K562 (cell line): ENCODE data around the gene SLC39A3. TPM values are rescaled to one million over a fixed set of nuclear protein-coding genes. Genes with fewer than 3 reads are reported as not detected.
A peak's percentile ranks its signal among the peaks of the same experiment; 100 is the strongest.

Experiments
- DPF2 ChIP-seq: fragments of 450-650 bp; IDR thresholded peaks from 2 replicates; pipeline ENCODE4 v1.6.1; 2016
- GABPA ChIP-seq: fragments of 200-800 bp; sonication (Bioruptor generic); conservative IDR thresholded peaks from 2 replicates; pipeline ENCODE4 v1.6.1; 2016; ENCODE audit warnings: low read depth, missing genetic modification characterization, missing compliant biosample characterization
- RNF2 ChIP-seq: sonication (generic); IDR thresholded peaks from 2 replicates; pipeline ENCODE4 v1.6.1; 2016
- SIN3B ChIP-seq: fragments of 450-650 bp; IDR thresholded peaks from 2 replicates; pipeline ENCODE4 v1.6.1; 2017; ENCODE audit warnings: low read depth, mild to moderate bottlenecking, moderate library complexity
- SNIP1 ChIP-seq: fragments of 450-650 bp; IDR thresholded peaks from 2 replicates; pipeline ENCODE4 v1.7.1; 2017; ENCODE audit warnings: low read depth, mild to moderate bottlenecking
- TCF7L2 ChIP-seq: fragments of 150-350 bp; IDR thresholded peaks from 2 replicates; pipeline ENCODE4 v1.6.1; 2016; ENCODE audit warnings: low read depth, mild to moderate bottlenecking, low read length, moderate library complexity
- polyA plus RNA-seq, 8 experiments: library from polyadenylated mRNA; depleted of rRNA in 4 of 8; stranded (reverse) in 5 of 8; unstranded in 3 of 8; fragments of >200 nt; fragmentation: Nextera tagmentation in 2 of 8; fragmentation: Illumina TruSeq in 1 of 8; extraction: Ambion mirVana in 2 of 8; extraction: Trizol in 1 of 8; gene quantifications; 2 replicates each; pipeline versions ENCODE4 v1.2.1 to v1.2.3, GENCODE V29; 2011 to 2014; ENCODE audit warnings: inconsistent platforms in 1 of 8, missing spikeins in 1 of 8
- total RNA-seq, 7 experiments: library from RNA; depleted of rRNA in 6 of 7; stranded (reverse); fragments of >200 nt in 6 of 7; fragmentation: Illumina TruSeq in 2 of 7; extraction: Trizol in 2 of 7; gene quantifications; 2 replicates each; pipeline versions ENCODE4 v1.2.1 to v1.2.3, GENCODE V29; 2011 to 2021; ENCODE audit warnings: low replicate concordance in 1 of 7
- TF ChIP-seq, protein P1 (sequence below): sonication (generic); formaldehyde crosslinking; IDR thresholded peaks from 2 replicates; pipeline ENCODE4 v1.8.0; 2023; ENCODE audit warnings: mild to moderate bottlenecking, missing genetic modification reagents
- TF ChIP-seq, protein P2 (sequence below): sonication (generic); formaldehyde crosslinking; IDR thresholded peaks from 2 replicates; pipeline ENCODE4 v1.8.0; 2022; ENCODE audit warnings: mild to moderate bottlenecking, missing genetic modification reagents
- TF ChIP-seq, protein P3 (sequence below), 3 experiments: fragments of 200-800 bp in 1 of 3; fragments of 250-450 bp in 1 of 3; fragments of 450-650 bp in 1 of 3; sonication (Bioruptor Pico) in 1 of 3; sonication (Bioruptor generic) in 1 of 3; formaldehyde crosslinking in 1 of 3; IDR thresholded peaks; 2 replicates each; pipeline versions ENCODE4 v1.6.1 to v1.8.0; 2016 to 2022; ENCODE audit warnings: mild to moderate bottlenecking in 2 of 3, missing genetic modification characterization in 2 of 3, missing compliant biosample characterization in 1 of 3, moderate library complexity in 1 of 3
- TF ChIP-seq, protein P4 (sequence below): sonication (generic); formaldehyde crosslinking; IDR thresholded peaks from 2 replicates; pipeline ENCODE4 v1.8.0; 2022; ENCODE audit warnings: mild to moderate bottlenecking, missing genetic modification reagents
- TF ChIP-seq, protein P5 (sequence below): fragments of 250-450 bp; sonication (Bioruptor Pico); IDR thresholded peaks from 2 replicates; pipeline ENCODE4 v1.6.1; 2021; ENCODE audit warnings: mild to moderate bottlenecking

The SLC39A3 gene
- total and polyA plus RNA-seq, 9 of the 15 experiments (the other 6 are each of a cell fraction or from before 2014, with no cell fraction given) = 2.3 to 215 (median 127) TPM

DNA sequence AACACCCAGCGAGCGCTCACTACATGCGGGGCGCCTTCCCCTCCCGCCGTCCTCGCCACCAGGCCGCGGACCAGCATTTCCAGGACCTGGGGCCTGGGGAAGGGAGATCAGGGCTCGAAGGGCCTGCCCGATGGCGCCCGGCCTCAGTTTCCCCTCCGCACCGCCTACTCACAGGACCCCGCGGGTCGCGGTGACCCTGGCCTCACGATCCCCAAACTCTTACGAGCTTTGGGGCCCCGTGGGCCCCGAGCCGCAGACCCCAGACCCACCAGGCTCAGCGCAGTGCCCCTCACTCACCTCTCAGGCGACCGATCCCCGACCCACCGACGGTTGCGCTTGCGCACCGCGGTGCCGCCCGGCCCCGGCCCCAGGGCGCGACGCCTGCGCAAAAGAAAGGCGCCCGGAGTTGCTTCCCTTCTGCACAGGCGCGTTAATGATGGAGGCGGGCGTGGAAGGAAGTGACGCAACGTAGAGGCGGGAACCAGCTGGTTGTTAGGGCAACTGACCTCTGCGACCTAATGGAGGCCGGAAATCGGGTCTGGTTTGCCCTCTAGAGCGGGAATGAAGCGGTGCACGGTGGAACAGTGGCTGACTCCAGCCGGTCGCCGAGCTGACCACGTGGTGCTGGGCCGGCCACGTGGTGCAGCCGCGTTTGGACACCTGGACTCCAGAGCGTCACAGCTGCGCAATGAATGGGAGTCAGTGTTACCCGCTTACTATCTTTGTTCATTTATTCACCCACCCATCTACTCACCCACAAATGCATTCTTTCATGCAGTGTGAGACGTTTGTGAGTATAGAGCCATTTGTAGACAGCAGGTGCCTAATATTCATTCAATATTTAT lies 43.3 kb upstream of the SLC39A3 start, which contains the start of gene SGTA (continued):
- TF ChIP-seq, protein P1, sequence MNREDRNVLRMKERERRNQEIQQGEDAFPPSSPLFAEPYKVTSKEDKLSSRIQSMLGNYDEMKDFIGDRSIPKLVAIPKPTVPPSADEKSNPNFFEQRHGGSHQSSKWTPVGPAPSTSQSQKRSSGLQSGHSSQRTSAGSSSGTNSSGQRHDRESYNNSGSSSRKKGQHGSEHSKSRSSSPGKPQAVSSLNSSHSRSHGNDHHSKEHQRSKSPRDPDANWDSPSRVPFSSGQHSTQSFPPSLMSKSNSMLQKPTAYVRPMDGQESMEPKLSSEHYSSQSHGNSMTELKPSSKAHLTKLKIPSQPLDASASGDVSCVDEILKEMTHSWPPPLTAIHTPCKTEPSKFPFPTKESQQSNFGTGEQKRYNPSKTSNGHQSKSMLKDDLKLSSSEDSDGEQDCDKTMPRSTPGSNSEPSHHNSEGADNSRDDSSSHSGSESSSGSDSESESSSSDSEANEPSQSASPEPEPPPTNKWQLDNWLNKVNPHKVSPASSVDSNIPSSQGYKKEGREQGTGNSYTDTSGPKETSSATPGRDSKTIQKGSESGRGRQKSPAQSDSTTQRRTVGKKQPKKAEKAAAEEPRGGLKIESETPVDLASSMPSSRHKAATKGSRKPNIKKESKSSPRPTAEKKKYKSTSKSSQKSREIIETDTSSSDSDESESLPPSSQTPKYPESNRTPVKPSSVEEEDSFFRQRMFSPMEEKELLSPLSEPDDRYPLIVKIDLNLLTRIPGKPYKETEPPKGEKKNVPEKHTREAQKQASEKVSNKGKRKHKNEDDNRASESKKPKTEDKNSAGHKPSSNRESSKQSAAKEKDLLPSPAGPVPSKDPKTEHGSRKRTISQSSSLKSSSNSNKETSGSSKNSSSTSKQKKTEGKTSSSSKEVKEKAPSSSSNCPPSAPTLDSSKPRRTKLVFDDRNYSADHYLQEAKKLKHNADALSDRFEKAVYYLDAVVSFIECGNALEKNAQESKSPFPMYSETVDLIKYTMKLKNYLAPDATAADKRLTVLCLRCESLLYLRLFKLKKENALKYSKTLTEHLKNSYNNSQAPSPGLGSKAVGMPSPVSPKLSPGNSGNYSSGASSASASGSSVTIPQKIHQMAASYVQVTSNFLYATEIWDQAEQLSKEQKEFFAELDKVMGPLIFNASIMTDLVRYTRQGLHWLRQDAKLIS (CRISPR knock-in tag) = peak; percentile 95
- TF ChIP-seq SNIP1 (no peak), SIN3B (peak; percentile 60), RNF2 (peak; percentile 97), TCF7L2 (no peak), DPF2 (no peak), GABPA (peak; percentile 98)
- TF ChIP-seq, protein P2, sequence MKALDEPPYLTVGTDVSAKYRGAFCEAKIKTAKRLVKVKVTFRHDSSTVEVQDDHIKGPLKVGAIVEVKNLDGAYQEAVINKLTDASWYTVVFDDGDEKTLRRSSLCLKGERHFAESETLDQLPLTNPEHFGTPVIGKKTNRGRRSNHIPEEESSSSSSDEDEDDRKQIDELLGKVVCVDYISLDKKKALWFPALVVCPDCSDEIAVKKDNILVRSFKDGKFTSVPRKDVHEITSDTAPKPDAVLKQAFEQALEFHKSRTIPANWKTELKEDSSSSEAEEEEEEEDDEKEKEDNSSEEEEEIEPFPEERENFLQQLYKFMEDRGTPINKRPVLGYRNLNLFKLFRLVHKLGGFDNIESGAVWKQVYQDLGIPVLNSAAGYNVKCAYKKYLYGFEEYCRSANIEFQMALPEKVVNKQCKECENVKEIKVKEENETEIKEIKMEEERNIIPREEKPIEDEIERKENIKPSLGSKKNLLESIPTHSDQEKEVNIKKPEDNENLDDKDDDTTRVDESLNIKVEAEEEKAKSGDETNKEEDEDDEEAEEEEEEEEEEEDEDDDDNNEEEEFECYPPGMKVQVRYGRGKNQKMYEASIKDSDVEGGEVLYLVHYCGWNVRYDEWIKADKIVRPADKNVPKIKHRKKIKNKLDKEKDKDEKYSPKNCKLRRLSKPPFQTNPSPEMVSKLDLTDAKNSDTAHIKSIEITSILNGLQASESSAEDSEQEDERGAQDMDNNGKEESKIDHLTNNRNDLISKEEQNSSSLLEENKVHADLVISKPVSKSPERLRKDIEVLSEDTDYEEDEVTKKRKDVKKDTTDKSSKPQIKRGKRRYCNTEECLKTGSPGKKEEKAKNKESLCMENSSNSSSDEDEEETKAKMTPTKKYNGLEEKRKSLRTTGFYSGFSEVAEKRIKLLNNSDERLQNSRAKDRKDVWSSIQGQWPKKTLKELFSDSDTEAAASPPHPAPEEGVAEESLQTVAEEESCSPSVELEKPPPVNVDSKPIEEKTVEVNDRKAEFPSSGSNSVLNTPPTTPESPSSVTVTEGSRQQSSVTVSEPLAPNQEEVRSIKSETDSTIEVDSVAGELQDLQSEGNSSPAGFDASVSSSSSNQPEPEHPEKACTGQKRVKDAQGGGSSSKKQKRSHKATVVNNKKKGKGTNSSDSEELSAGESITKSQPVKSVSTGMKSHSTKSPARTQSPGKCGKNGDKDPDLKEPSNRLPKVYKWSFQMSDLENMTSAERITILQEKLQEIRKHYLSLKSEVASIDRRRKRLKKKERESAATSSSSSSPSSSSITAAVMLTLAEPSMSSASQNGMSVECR (CRISPR knock-in tag) = peak; percentile 96
- TF ChIP-seq, protein P3, sequence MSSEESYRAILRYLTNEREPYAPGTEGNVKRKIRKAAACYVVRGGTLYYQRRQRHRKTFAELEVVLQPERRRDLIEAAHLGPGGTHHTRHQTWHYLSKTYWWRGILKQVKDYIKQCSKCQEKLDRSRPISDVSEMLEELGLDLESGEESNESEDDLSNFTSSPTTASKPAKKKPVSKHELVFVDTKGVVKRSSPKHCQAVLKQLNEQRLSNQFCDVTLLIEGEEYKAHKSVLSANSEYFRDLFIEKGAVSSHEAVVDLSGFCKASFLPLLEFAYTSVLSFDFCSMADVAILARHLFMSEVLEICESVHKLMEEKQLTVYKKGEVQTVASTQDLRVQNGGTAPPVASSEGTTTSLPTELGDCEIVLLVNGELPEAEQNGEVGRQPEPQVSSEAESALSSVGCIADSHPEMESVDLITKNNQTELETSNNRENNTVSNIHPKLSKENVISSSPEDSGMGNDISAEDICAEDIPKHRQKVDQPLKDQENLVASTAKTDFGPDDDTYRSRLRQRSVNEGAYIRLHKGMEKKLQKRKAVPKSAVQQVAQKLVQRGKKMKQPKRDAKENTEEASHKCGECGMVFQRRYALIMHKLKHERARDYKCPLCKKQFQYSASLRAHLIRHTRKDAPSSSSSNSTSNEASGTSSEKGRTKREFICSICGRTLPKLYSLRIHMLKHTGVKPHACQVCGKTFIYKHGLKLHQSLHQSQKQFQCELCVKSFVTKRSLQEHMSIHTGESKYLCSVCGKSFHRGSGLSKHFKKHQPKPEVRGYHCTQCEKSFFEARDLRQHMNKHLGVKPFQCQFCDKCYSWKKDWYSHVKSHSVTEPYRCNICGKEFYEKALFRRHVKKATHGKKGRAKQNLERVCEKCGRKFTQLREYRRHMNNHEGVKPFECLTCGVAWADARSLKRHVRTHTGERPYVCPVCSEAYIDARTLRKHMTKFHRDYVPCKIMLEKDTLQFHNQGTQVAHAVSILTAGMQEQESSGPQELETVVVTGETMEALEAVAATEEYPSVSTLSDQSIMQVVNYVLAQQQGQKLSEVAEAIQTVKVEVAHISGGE (CRISPR knock-in tag; IDR thresholded peaks at IDR 0.05) = peak in 1 of 3 experiments; percentile 92; a peak in 3 of 6 replicates
- TF ChIP-seq, protein P4, sequence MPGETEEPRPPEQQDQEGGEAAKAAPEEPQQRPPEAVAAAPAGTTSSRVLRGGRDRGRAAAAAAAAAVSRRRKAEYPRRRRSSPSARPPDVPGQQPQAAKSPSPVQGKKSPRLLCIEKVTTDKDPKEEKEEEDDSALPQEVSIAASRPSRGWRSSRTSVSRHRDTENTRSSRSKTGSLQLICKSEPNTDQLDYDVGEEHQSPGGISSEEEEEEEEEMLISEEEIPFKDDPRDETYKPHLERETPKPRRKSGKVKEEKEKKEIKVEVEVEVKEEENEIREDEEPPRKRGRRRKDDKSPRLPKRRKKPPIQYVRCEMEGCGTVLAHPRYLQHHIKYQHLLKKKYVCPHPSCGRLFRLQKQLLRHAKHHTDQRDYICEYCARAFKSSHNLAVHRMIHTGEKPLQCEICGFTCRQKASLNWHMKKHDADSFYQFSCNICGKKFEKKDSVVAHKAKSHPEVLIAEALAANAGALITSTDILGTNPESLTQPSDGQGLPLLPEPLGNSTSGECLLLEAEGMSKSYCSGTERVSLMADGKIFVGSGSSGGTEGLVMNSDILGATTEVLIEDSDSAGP (CRISPR knock-in tag) = 0 out of 2 replicates have a peak, but pooled peaks have one; percentile 50
- TF ChIP-seq, protein P5, sequence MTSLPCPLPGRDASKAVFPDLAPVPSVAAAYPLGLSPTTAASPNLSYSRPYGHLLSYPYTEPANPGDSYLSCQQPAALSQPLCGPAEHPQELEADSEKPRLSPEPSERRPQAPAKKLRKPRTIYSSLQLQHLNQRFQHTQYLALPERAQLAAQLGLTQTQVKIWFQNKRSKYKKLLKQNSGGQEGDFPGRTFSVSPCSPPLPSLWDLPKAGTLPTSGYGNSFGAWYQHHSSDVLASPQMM (CRISPR knock-in tag) = no peak
